ENCODE data around the gene LTBP1. TPM values are rescaled to one million over a fixed set of nuclear protein-coding genes. Genes with fewer than 3 reads are reported as not detected.

LTBP1 gene
- total RNA-seq, 1 experiment from 2014 or later: 12.5 TPM

- in situ Hi-C loops (cut with HindIII; ENCODE audit: low pct_unique_long_range_greater_than_20kb, low sequenced_read_pairs) (no loop called here), intact Hi-C loops (cut with micrococcal nuclease; ENCODE audit: unreplicated experiment) (no loop called here)
- H3K4me1 ChIP-seq (ENCODE audit: control insufficient read depth, insufficient read depth, low read length): no peaks in the 10 kb centered on the region
- H3K27ac ChIP-seq (ENCODE audit: low read length): no peak overlapping the region
- ATAC-seq (no peak), DNase-seq (ENCODE audit: low read depth, low spot score) (no peak)
- H3K9me3 ChIP-seq (ENCODE audit: control insufficient read depth, insufficient read depth, low read depth, low read length): no peaks in the 10 kb centered on the region
- H3K4me3 ChIP-seq (ENCODE audit: low read depth in 2 of 2, low read length in 2 of 2): no peak overlapping the region
- POLR2A ChIA-PET: interaction anchor here (0.6 kb wide), 1 partner anchor 121 kb away, joined by 10 read pairs; no protein-coding TSS in a partner anchor
- no peaks in the 10 kb centered on the region for H3K36me3 ChIP-seq (ENCODE audit: control insufficient read depth, insufficient read depth, low read length)
- CTCF ChIA-PET: no interaction called here
- BruUV-seq (replicated peaks): no TSS peak
- no peak for TF ChIP-seq POLR2AphosphoS5 (IDR thresholded peaks at IDR 0.05; ENCODE audit: low read depth, low read length)
- TF ChIP-seq, protein P1, sequence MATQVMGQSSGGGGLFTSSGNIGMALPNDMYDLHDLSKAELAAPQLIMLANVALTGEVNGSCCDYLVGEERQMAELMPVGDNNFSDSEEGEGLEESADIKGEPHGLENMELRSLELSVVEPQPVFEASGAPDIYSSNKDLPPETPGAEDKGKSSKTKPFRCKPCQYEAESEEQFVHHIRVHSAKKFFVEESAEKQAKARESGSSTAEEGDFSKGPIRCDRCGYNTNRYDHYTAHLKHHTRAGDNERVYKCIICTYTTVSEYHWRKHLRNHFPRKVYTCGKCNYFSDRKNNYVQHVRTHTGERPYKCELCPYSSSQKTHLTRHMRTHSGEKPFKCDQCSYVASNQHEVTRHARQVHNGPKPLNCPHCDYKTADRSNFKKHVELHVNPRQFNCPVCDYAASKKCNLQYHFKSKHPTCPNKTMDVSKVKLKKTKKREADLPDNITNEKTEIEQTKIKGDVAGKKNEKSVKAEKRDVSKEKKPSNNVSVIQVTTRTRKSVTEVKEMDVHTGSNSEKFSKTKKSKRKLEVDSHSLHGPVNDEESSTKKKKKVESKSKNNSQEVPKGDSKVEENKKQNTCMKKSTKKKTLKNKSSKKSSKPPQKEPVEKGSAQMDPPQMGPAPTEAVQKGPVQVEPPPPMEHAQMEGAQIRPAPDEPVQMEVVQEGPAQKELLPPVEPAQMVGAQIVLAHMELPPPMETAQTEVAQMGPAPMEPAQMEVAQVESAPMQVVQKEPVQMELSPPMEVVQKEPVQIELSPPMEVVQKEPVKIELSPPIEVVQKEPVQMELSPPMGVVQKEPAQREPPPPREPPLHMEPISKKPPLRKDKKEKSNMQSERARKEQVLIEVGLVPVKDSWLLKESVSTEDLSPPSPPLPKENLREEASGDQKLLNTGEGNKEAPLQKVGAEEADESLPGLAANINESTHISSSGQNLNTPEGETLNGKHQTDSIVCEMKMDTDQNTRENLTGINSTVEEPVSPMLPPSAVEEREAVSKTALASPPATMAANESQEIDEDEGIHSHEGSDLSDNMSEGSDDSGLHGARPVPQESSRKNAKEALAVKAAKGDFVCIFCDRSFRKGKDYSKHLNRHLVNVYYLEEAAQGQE (IDR thresholded peaks at IDR 0.05; ENCODE audit: insufficient read depth in 1 of 2, low read depth in 2 of 2, low read length in 1 of 2): no peak
- TF ChIP-seq TCF7L2 (IDR thresholded peaks at IDR 0.05; ENCODE audit: low read depth, low read length): no peak
- TF ChIP-seq SIN3A (IDR thresholded peaks at IDR 0.05; ENCODE audit: borderline replicate concordance, insufficient read depth, low read depth, low read length): no peak
- TF ChIP-seq, protein P2, sequence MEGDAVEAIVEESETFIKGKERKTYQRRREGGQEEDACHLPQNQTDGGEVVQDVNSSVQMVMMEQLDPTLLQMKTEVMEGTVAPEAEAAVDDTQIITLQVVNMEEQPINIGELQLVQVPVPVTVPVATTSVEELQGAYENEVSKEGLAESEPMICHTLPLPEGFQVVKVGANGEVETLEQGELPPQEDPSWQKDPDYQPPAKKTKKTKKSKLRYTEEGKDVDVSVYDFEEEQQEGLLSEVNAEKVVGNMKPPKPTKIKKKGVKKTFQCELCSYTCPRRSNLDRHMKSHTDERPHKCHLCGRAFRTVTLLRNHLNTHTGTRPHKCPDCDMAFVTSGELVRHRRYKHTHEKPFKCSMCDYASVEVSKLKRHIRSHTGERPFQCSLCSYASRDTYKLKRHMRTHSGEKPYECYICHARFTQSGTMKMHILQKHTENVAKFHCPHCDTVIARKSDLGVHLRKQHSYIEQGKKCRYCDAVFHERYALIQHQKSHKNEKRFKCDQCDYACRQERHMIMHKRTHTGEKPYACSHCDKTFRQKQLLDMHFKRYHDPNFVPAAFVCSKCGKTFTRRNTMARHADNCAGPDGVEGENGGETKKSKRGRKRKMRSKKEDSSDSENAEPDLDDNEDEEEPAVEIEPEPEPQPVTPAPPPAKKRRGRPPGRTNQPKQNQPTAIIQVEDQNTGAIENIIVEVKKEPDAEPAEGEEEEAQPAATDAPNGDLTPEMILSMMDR (IDR thresholded peaks at IDR 0.05): no peak
- H3K27me3 ChIP-seq (ENCODE audit: control insufficient read depth, insufficient read depth, low read length): no peaks in the 10 kb centered on the region
These were observed 174.7 kb downstream of the LTBP1 start for GRCh38 chr2:33121416-33121815.

DNA sequence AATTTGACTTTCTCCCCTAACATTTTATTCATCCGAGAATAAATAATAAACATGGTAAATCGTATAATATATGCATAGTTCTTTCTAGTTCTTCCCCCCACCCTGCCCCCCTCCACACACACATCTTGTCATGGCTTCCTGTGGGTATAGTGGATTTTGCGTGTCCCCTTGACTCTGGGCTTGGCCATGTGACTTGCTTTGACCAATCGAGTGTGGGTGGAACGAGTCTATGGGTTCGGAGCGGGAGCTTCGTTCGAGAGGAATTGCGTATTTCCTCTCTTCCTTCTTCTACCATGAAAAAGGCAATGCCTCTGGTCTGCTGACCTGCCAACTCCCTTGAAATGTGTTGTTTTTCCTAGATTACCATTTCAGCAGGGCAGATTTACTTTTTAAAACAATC is 175.2 kb downstream of the LTBP1 start:
- H3K36me3 ChIP-seq (ENCODE audit: control insufficient read depth, insufficient read depth, low read length): no peaks in the 10 kb centered on the region
- no peak overlapping the region for H3K4me3 ChIP-seq (ENCODE audit: low read depth in 2 of 2, low read length in 2 of 2)
- no TSS peak for BruUV-seq (replicated peaks)
- POLR2A ChIA-PET: no interaction called here
- in situ Hi-C loops (cut with HindIII; ENCODE audit: low pct_unique_long_range_greater_than_20kb, low sequenced_read_pairs) (no loop called here), intact Hi-C loops (cut with micrococcal nuclease; ENCODE audit: unreplicated experiment) (no loop called here)
- no peak overlapping the region for H3K27ac ChIP-seq (ENCODE audit: low read length)
- ATAC-seq (no peak), DNase-seq (ENCODE audit: low read depth, low spot score) (no peak)
- CTCF ChIA-PET: no interaction called here
- TF ChIP-seq SIN3A (IDR thresholded peaks at IDR 0.05; ENCODE audit: borderline replicate concordance, insufficient read depth, low read depth, low read length) (no peak), TCF7L2 (IDR thresholded peaks at IDR 0.05; ENCODE audit: low read depth, low read length) (no peak), POLR2AphosphoS5 (IDR thresholded peaks at IDR 0.05; ENCODE audit: low read depth, low read length) (no peak)
- TF ChIP-seq, protein P1 (IDR thresholded peaks at IDR 0.05; ENCODE audit: insufficient read depth in 1 of 2, low read depth in 2 of 2, low read length in 1 of 2): no peak
- TF ChIP-seq, protein P2 (IDR thresholded peaks at IDR 0.05): no peak
- no peaks in the 10 kb centered on the region for H3K9me3 ChIP-seq (ENCODE audit: control insufficient read depth, insufficient read depth, low read depth, low read length)
- H3K27me3 ChIP-seq (ENCODE audit: control insufficient read depth, insufficient read depth, low read length): no peaks in the 10 kb centered on the region
- H3K4me1 ChIP-seq (ENCODE audit: control insufficient read depth, insufficient read depth, low read length): no peaks in the 10 kb centered on the region

All from Panc1 (cell line).